ENCODE data around the gene LARP4B. TPM values are rescaled to one million over a fixed set of nuclear protein-coding genes. Genes with fewer than 3 reads are reported as not detected.
"Not testable (repeated sequence)": the region's sequence is repeated elsewhere in the genome, so short reads cannot be mapped to it uniquely, and the experiment has no call there.

LARP4B gene
- total RNA-seq, 1 donor from 2014 or later, result 64.2 TPM

- DNase-seq, result no peak
- Histone ChIP-seq H3K27ac (replicated peaks) (peak overlapping the region; percentile 70), H3K36me3 (no peaks in the 10 kb centered on the region), H3K9me3 (replicated peaks) (no peaks in the 10 kb centered on the region), H3K4me3 (no peak overlapping the region), H3K27me3 (ENCODE audit: low read depth) (no peaks in the 10 kb centered on the region), H3K4me1 (no peaks in the 10 kb centered on the region)
- intact Hi-C loops (cut with micrococcal nuclease), result no loop called here
- no peak for TF ChIP-seq CTCF (IDR thresholded peaks at IDR 0.05; ENCODE audit: borderline replicate concordance)
Observed at GRCh38 chr10:943334-944033, 12.0 kb upstream of the LARP4B start.

DNA sequence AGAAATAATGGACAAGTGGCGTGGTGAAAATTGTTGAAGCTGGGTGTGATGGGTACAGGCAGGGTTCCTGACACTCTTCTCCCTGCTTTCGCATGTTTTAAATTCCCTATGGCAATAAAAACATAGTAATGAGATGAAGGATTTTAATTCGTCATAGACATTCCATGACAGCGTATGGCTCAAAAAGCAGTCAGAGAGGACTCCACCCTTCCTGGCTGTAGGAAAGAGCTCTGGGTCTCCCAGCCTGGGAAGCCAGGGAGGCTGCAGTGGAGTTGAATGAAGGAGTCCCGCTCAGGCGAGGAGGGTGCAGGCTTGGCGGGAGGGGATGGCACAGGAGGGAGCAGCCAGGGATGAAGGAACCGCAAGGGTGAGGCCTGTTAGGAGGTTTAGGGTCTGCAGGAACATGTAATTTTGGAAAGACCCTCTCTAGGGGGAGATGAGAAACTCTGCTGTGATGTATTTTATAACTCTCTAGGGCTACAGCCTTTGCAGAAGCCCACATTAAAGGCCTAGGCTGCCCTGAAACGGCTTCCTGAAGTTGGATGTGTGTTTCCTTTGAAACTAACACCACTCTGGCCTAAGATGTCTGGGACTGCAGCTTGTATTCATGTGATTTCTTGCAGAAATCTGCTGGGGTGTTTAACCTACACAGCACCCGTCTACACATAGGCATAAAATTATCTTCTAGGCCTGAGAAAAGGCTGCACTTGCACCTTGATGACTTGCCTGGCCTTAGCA lies 7.6 kb upstream of the LARP4B start:
- intact Hi-C loops (cut with micrococcal nuclease), result no loop called here
- TF ChIP-seq CTCF (IDR thresholded peaks at IDR 0.05; ENCODE audit: borderline replicate concordance), result no peak

GRCh38 chr10:934746-935406 lies 3.4 kb upstream of the LARP4B start:
- intact Hi-C loops (cut with micrococcal nuclease), result no loop called here
- H3K9me3 ChIP-seq (replicated peaks), result no peaks in the 10 kb centered on the region
- H3K4me3 ChIP-seq, result no peak overlapping the region
- H3K27ac ChIP-seq (replicated peaks), result no peak overlapping the region
- H3K4me1 ChIP-seq, result peaks cover 8% of the 10 kb centered on the region
- H3K36me3 ChIP-seq, result no peaks in the 10 kb centered on the region
- DNase-seq, result no peak
- no peaks in the 10 kb centered on the region for H3K27me3 ChIP-seq (ENCODE audit: low read depth)
- TF ChIP-seq CTCF (IDR thresholded peaks at IDR 0.05; ENCODE audit: borderline replicate concordance), result no peak

More for the DNA sequence above, 7.6 kb upstream of the LARP4B start:
- peak overlapping the region; percentile 31 for H3K27ac ChIP-seq (replicated peaks)
- H3K27me3 ChIP-seq (ENCODE audit: low read depth), result no peaks in the 10 kb centered on the region
- no peak overlapping the region for H3K4me3 ChIP-seq
- DNase-seq, result no peak
- no peaks in the 10 kb centered on the region for H3K4me1 ChIP-seq
- no peaks in the 10 kb centered on the region for H3K9me3 ChIP-seq (replicated peaks)
- no peaks in the 10 kb centered on the region for H3K36me3 ChIP-seq

- H3K9me3 ChIP-seq (replicated peaks); H3K27ac ChIP-seq (replicated peaks); DNase-seq; H3K36me3 ChIP-seq; intact Hi-C loops (cut with micrococcal nuclease); H3K27me3 ChIP-seq (ENCODE audit: low read depth); H3K4me3 ChIP-seq: not testable (repeated sequence)
- peaks cover 15% of the 10 kb centered on the region for H3K4me1 ChIP-seq
Observed at GRCh38 chr10:934165-934564, 2.7 kb upstream of the LARP4B start.

DNA sequence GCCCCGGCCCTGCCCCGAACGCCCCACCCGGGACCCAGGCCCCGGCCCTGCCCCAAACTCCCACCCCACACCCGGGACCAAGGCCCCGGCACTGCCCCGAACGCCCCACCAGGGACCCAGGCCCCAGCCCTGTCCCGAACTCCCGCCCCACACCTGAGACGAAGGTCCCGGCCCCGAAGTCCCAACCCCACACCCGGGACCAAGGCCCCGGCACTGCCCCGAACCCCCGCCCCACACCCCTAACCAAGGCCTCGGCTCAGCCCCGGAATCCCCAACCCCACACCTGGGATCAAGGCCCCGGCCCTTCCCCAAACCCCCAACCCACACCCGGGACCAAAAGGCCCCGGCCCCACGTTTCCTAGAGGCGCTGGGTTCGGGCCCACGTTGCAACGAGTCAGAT lies 1.1 kb upstream of the LARP4B start:
- H3K36me3 ChIP-seq, result no peaks in the 10 kb centered on the region
- DNase-seq, result no peak
- H3K4me3 ChIP-seq, result peak overlapping the region; percentile 81
- no peak for TF ChIP-seq CTCF (IDR thresholded peaks at IDR 0.05; ENCODE audit: borderline replicate concordance)
- H3K9me3 ChIP-seq (replicated peaks), result no peaks in the 10 kb centered on the region
- peak overlapping the region; percentile 97 for H3K27ac ChIP-seq (replicated peaks)
- peaks cover 31% of the 10 kb centered on the region for H3K4me1 ChIP-seq
- intact Hi-C loops (cut with micrococcal nuclease), result no loop called here
- H3K27me3 ChIP-seq (ENCODE audit: low read depth), result no peaks in the 10 kb centered on the region
